HepG2 (cell line): ENCODE data around the gene GRIK1. TPM values are rescaled to one million over a fixed set of nuclear protein-coding genes. Genes with fewer than 3 reads are reported as not detected.

Experiments used
- ATAC-seq: fragments of 200-7000 bp; cut with Tn5 transposase; 3 replicates; pipeline ENCODE4 v1.9.1; 2020; ENCODE audit warnings: mild to moderate bottlenecking, moderate library complexity
- BruUV-seq: library from RNA; stranded (reverse); fragments of 400-500 nt; replicated peaks from 2 replicates; lab custom pipeline; 2021; lab: Mats Ljungman, UMichigan
- CTCF ChIA-PET: fragments of 300-600 bp; formaldehyde crosslinking; extraction: SDS; loops from one replicate; lab custom pipeline; 2021; ENCODE audit warnings: low total read pairs, inconsistent platforms, low intra/inter-chr PET ratio; lab: Yijun Ruan, JAX
- POLR2A ChIA-PET: fragments of 350-600 bp; sonication (Branson Sonifier 250); formaldehyde crosslinking; loops from one replicate; lab custom pipeline; 2020; ENCODE audit warnings: antibody characterized with exemption, inconsistent platforms; lab: Yijun Ruan, JAX
- DNase-seq: peaks from one replicate; pipeline ENCODE4 v3.0.0-alpha.2; 2015; ENCODE audit warnings: low spot score
- FAIRE-seq: peaks from 3 replicates; lab custom pipeline; 2011; peaks lifted over from hg19 to GRCh38; lab: Jason Lieb, UNC
- H2AFZ ChIP-seq: one replicate; pipeline ENCODE4 v1.6.1; 2011; ENCODE audit warnings: low read length, inconsistent platforms
- H3K27ac ChIP-seq: fragments of 300-600 bp; 3 replicates; pipeline ENCODE4 v1.8.0; 2011; ENCODE audit warnings: mixed run types, mild to moderate bottlenecking, mixed read lengths, low read length, inconsistent platforms; ENCODE audit not compliant: insufficient read depth; ENCODE audit errors: extremely low read length
- H3K27me3 ChIP-seq, 2 experiments: fragments of 200-600 bp in 1 of 2; 2 replicates in 1 of 2; 3 replicates in 1 of 2; pipeline versions ENCODE4 v1.6.0 to v1.8.0; 2011; ENCODE audit warnings: low read length in 2 of 2, mild to moderate bottlenecking in 2 of 2, moderate library complexity in 2 of 2, inconsistent platforms in 1 of 2; ENCODE audit not compliant: insufficient read depth in 2 of 2, control insufficient read depth in 1 of 2
- H3K36me3 ChIP-seq, 2 experiments: fragments of 200-600 bp in 1 of 2; replicated peaks in 1 of 2; 2 replicates in 1 of 2; 3 replicates in 1 of 2; pipeline versions ENCODE4 v1.5.1 to v1.8.0; 2011; ENCODE audit warnings: low read length in 2 of 2, inconsistent platforms in 1 of 2; ENCODE audit not compliant: insufficient read depth in 2 of 2, control insufficient read depth in 1 of 2
- H3K4me1 ChIP-seq: 2 replicates; pipeline ENCODE4 v1.5.1; 2012; ENCODE audit warnings: low read length, inconsistent platforms; ENCODE audit not compliant: insufficient read depth
- H3K4me2 ChIP-seq: 2 replicates; pipeline ENCODE4 v1.6.0; 2011; ENCODE audit warnings: low read depth, low read length, inconsistent platforms
- H3K4me3 ChIP-seq, 3 experiments: fragments of 200-600 bp in 1 of 3; sonication (generic), shearing (Covaris generic) in 1 of 3; replicated peaks in 1 of 3; 2 replicates each; pipeline ENCODE4 v1.5.1; 2011 to 2016; ENCODE audit warnings: low read length in 3 of 3, inconsistent platforms in 2 of 3, low read depth in 2 of 3, mild to moderate bottlenecking in 2 of 3, control low read depth in 1 of 3, mixed read lengths in 1 of 3; ENCODE audit not compliant: insufficient read depth in 1 of 3
- H3K79me2 ChIP-seq: one replicate; pipeline ENCODE4 v1.6.1; 2011; ENCODE audit warnings: low read length, inconsistent platforms; ENCODE audit not compliant: insufficient read depth
- H3K9ac ChIP-seq: 2 replicates; pipeline ENCODE4 v1.6.0; 2011; ENCODE audit warnings: mild to moderate bottlenecking, low read depth, low read length, inconsistent platforms; ENCODE audit not compliant: insufficient read depth
- H3K9me3 ChIP-seq: 2 replicates; pipeline ENCODE4 v1.5.1; 2012; ENCODE audit warnings: mild to moderate bottlenecking, low read length
- H4K20me1 ChIP-seq: 2 replicates; pipeline ENCODE4 v1.6.0; 2011; ENCODE audit warnings: inconsistent platforms, mild to moderate bottlenecking, low read length, moderate library complexity; ENCODE audit not compliant: insufficient read depth
- ARID3A ChIP-seq: IDR thresholded peaks from 2 replicates; pipeline ENCODE4 v1.6.1; 2012; ENCODE audit warnings: low read depth, low read length, improper control_type of control experiment
- ELF1 ChIP-seq: sonication (generic); formaldehyde crosslinking; IDR thresholded peaks from 2 replicates; pipeline ENCODE4 v1.4.0; 2020; ENCODE audit warnings: missing genetic modification reagents
- HNF1B ChIP-seq: sonication (generic); formaldehyde crosslinking; IDR thresholded peaks from 2 replicates; pipeline ENCODE4 v1.5.1; 2020; ENCODE audit warnings: mild to moderate bottlenecking, moderate library complexity, missing genetic modification reagents
- KDM1A ChIP-seq: IDR thresholded peaks from 2 replicates; pipeline ENCODE4 v1.6.1; 2016; ENCODE audit warnings: missing compliant biosample characterization
- KDM2A ChIP-seq: sonication (generic); formaldehyde crosslinking; IDR thresholded peaks from 2 replicates; pipeline ENCODE4 v1.4.0; 2020; ENCODE audit warnings: low read depth, missing genetic modification reagents, borderline replicate concordance
- KDM4B ChIP-seq: sonication (generic); formaldehyde crosslinking; IDR thresholded peaks from 2 replicates; pipeline ENCODE4 v1.4.0; 2020; ENCODE audit warnings: missing genetic modification reagents
- NKX3-1 ChIP-seq: sonication (generic); formaldehyde crosslinking; IDR thresholded peaks from 2 replicates; pipeline ENCODE4 v1.5.0; 2020; ENCODE audit warnings: missing genetic modification reagents
- POGK ChIP-seq: sonication (generic); formaldehyde crosslinking; conservative IDR thresholded peaks from 2 replicates; pipeline ENCODE4 v1.8.0; 2022; ENCODE audit warnings: mild to moderate bottlenecking, moderate library complexity, missing genetic modification reagents
- SALL2 ChIP-seq: sonication (generic); formaldehyde crosslinking; IDR thresholded peaks from 2 replicates; pipeline ENCODE4 v1.8.1; 2023; ENCODE audit warnings: mild to moderate bottlenecking, missing genetic modification reagents, inconsistent platforms
- SAP130 ChIP-seq: IDR thresholded peaks from 2 replicates; pipeline ENCODE4 v1.6.1; 2016; ENCODE audit warnings: low read depth
- SCMH1 ChIP-seq: sonication (generic); formaldehyde crosslinking; IDR thresholded peaks from 2 replicates; pipeline ENCODE4 v1.9.0; 2021; ENCODE audit warnings: missing genetic modification reagents, mild to moderate bottlenecking, borderline replicate concordance
- THAP11 ChIP-seq: IDR thresholded peaks from 2 replicates; pipeline ENCODE4 v1.6.1; 2016; ENCODE audit warnings: missing biosample characterization, missing genetic modification reagents
- ZFP62 ChIP-seq: sonication (generic); formaldehyde crosslinking; IDR thresholded peaks from 2 replicates; pipeline ENCODE4 v1.4.0; 2020; ENCODE audit warnings: missing genetic modification reagents
- ZKSCAN5 ChIP-seq: sonication (generic); formaldehyde crosslinking; IDR thresholded peaks from 2 replicates; pipeline ENCODE4 v1.5.1; 2020; ENCODE audit warnings: mild to moderate bottlenecking, missing genetic modification reagents
- ZMAT5 ChIP-seq: sonication (generic); formaldehyde crosslinking; IDR thresholded peaks from 2 replicates; pipeline ENCODE4 v1.5.0; 2020; ENCODE audit warnings: mild to moderate bottlenecking, low read depth, missing genetic modification reagents, borderline replicate concordance
- ZNF20 ChIP-seq: sonication (generic); formaldehyde crosslinking; IDR thresholded peaks from 2 replicates; pipeline ENCODE4 v1.4.0; 2020; ENCODE audit warnings: mild to moderate bottlenecking, moderate library complexity, missing genetic modification reagents
- ZNF678 ChIP-seq: sonication (generic); formaldehyde crosslinking; IDR thresholded peaks from 2 replicates; pipeline ENCODE4 v1.4.0; 2020; ENCODE audit warnings: mild to moderate bottlenecking, missing genetic modification reagents
- ZNF747 ChIP-seq: sonication (generic); formaldehyde crosslinking; IDR thresholded peaks from 2 replicates; pipeline ENCODE4 v1.8.1; 2023; ENCODE audit warnings: missing genetic modification reagents, mild to moderate bottlenecking, borderline replicate concordance
- ZNF749 ChIP-seq: sonication (generic); formaldehyde crosslinking; IDR thresholded peaks from 2 replicates; pipeline ENCODE4 v1.8.0; 2022; ENCODE audit warnings: mild to moderate bottlenecking, missing genetic modification reagents, moderate library complexity, borderline replicate concordance
- ZNF782 ChIP-seq: sonication (generic); formaldehyde crosslinking; IDR thresholded peaks from 2 replicates; pipeline ENCODE4 v1.4.0; 2020; ENCODE audit warnings: missing genetic modification reagents, mild to moderate bottlenecking, borderline replicate concordance
- WGBS: methylation state at CpG from one replicate; pipeline ENCODE4 v1.1.6; 2017; ENCODE audit warnings: low lambda C conversion rate; 5-methylcytosine and 5-hydroxymethylcytosine counted together
- in situ Hi-C: cut with HindIII; loops from 2 replicates; pipeline ENCODE4 v1.10.0; 2017; ENCODE audit warnings: low pct_unique_long_range_greater_than_20kb; ENCODE audit not compliant: extremely low pct_ligation_motif_present
- intact Hi-C: fragments of 100-400 bp; cut with micrococcal nuclease; formaldehyde crosslinking; loops from one replicate; pipeline ENCODE4 v1.10.0; 2022; ENCODE audit not compliant: unreplicated experiment
- polyA plus RNA-seq, 8 experiments: library from polyadenylated mRNA; depleted of rRNA in 3 of 8; stranded (reverse) in 7 of 8; unstranded in 1 of 8; fragments of >200 nt; fragmentation: Illumina TruSeq in 4 of 8; extraction: Trizol in 4 of 8; gene quantifications; 2 replicates each; pipeline versions ENCODE4 v1.2.1 to v1.2.3, GENCODE V29; 2011 to 2016; ENCODE audit warnings: low read depth in 4 of 8, missing spikeins in 1 of 8, mixed read lengths in 1 of 8; ENCODE audit not compliant: insufficient read depth in 1 of 8
- total RNA-seq, 5 experiments: library from RNA; depleted of rRNA; stranded (reverse); fragments of >200 nt; fragmentation: Illumina TruSeq; extraction: Trizol; gene quantifications; 2 replicates each; pipeline ENCODE4 v1.2.3, GENCODE V29; 2016; ENCODE audit warnings: low read depth in 1 of 5

GRIK1 gene
- total and polyA plus RNA-seq, 2 of the 13 experiments (the other 11 are each of a cell fraction or from before 2014, with no cell fraction given) = not detected

- TF ChIP-seq SCMH1 (CRISPR knock-in tag) (no peak), ELF1 (CRISPR knock-in tag) (no peak), KDM4B (CRISPR knock-in tag) (no peak), SALL2 (no peak), ZNF20 (CRISPR knock-in tag) (no peak), SAP130 (no peak), ZMAT5 (no peak), HNF1B (no peak), KDM2A (CRISPR knock-in tag) (no peak), ZNF747 (CRISPR knock-in tag) (no peak)
- TF ChIP-seq, all 625 proteins: peak for 0
Measured at GRCh38 chr21:29654203-29654602, 285.6 kb downstream of the GRIK1 start (continued).

- Histone ChIP-seq H3K79me2 (no peaks in the 10 kb centered on the region), H3K27ac (no peak overlapping the region), H3K9me3 (no peaks in the 10 kb centered on the region), H3K4me1 (no peaks in the 10 kb centered on the region), H3K4me3 (no peak overlapping the region), H3K27me3 (no peaks in the 10 kb centered on the region), H3K36me3 (no peaks in the 10 kb centered on the region), H4K20me1 (no peaks in the 10 kb centered on the region), H3K4me2 (no peak overlapping the region), H2AFZ (no peak overlapping the region), H3K9ac (no peak overlapping the region)
- no peak for FAIRE-seq
- POLR2A ChIA-PET = no interaction called here
- no TSS peak for BruUV-seq
- in situ Hi-C loops (no loop called here), intact Hi-C loops (no loop called here)
- CTCF ChIA-PET = no interaction called here
- 68% methylated on average over 6 of the region's 6 CpGs for WGBS
- no peak for DNase-seq
- ATAC-seq = no peak
- no peak for TF ChIP-seq NKX3-1
- no peak for TF ChIP-seq POGK (CRISPR knock-in tag)
- TF ChIP-seq ARID3A = no peak
- no peak for TF ChIP-seq THAP11
- TF ChIP-seq KDM1A (CRISPR knock-in tag) = no peak
- TF ChIP-seq ZNF678 (CRISPR knock-in tag) = no peak
- TF ChIP-seq ZFP62 (CRISPR knock-in tag) = no peak
- TF ChIP-seq ZNF749 (CRISPR knock-in tag) = no peak
- no peak for TF ChIP-seq ZKSCAN5 (CRISPR knock-in tag)
- no peak for TF ChIP-seq ZNF782
Measured at GRCh38 chr21:29650523-29651022, 289.2 kb downstream of the GRIK1 start.
